Measurements from ENCODE around the gene NAA50. TPM values are rescaled to one million over a fixed set of nuclear protein-coding genes. Genes with fewer than 3 reads are reported as not detected.

The NAA50 gene
- total and polyA plus RNA-seq, 10 of the 15 experiments (the other 5 are each of a cell fraction or from before 2014, with no cell fraction given) = 31.7 to 205 (median 110) TPM

- TF ChIP-seq ZBTB40 (IDR thresholded peaks at IDR 0.05; ENCODE audit: borderline replicate concordance) (no peak), PAX8 (IDR thresholded peaks at IDR 0.05) (no peak), STAT1 (conservative IDR thresholded peaks at IDR 0.05) (no peak), RB1 (IDR thresholded peaks at IDR 0.05; ENCODE audit: borderline replicate concordance) (no peak), EZH2 (IDR thresholded peaks at IDR 0.05; ENCODE audit: borderline replicate concordance, control insufficient read depth, low read depth, low read length) (no peak), HSF1 (IDR thresholded peaks at IDR 0.05; ENCODE audit: low read depth, low read length) (no peak), ATF7 (IDR thresholded peaks at IDR 0.05; ENCODE audit: low read depth) (no peak), TBL1XR1 (IDR thresholded peaks at IDR 0.05; ENCODE audit: low read depth, low read length) (no peak)
- TF ChIP-seq, protein P1, sequence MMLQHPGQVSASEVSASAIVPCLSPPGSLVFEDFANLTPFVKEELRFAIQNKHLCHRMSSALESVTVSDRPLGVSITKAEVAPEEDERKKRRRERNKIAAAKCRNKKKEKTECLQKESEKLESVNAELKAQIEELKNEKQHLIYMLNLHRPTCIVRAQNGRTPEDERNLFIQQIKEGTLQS (IDR thresholded peaks at IDR 0.05; ENCODE audit: borderline replicate concordance, extremely low read depth, low read depth, low read length) = no peak
Observed at GRCh38 chr3:113731694-113732093, 14.4 kb downstream of the NAA50 start (continued).

All from GM12878 (cell line).